Endothelial cell (in vitro differentiated cells): ENCODE results near the gene EML4. TPM values are rescaled to one million over a fixed set of nuclear protein-coding genes. Genes with fewer than 3 reads are reported as not detected.

ENCODE experiments used
- DNase-seq: peaks from one replicate; pipeline ENCODE4 v3.0.0; 2021; ENCODE audit warnings: low spot score
- H3K27ac Mint-ChIP-seq: one replicate; pipeline ENCODE4 v1.8.0; 2021; ENCODE audit warnings: mixed read lengths, inconsistent platforms; ENCODE audit not compliant: unreplicated experiment
- H3K27me3 Mint-ChIP-seq: one replicate; pipeline ENCODE4 v1.8.0; 2021; ENCODE audit warnings: mild to moderate bottlenecking, moderate library complexity, mixed read lengths, inconsistent platforms; ENCODE audit not compliant: unreplicated experiment
- H3K36me3 Mint-ChIP-seq: one replicate; pipeline ENCODE4 v1.8.0; 2021; ENCODE audit warnings: mild to moderate bottlenecking, low read depth, mixed read lengths, inconsistent platforms; ENCODE audit not compliant: unreplicated experiment
- H3K4me1 Mint-ChIP-seq: one replicate; pipeline ENCODE4 v1.8.0; 2021; ENCODE audit warnings: mild to moderate bottlenecking, mixed read lengths, inconsistent platforms; ENCODE audit not compliant: unreplicated experiment
- H3K4me3 Mint-ChIP-seq: one replicate; pipeline ENCODE4 v1.8.0; 2021; ENCODE audit warnings: mild to moderate bottlenecking, mixed read lengths, inconsistent platforms; ENCODE audit not compliant: unreplicated experiment
- H3K9me3 Mint-ChIP-seq: one replicate; pipeline ENCODE4 v1.8.0; 2021; ENCODE audit warnings: mixed read lengths, inconsistent platforms; ENCODE audit not compliant: unreplicated experiment
- CTCF ChIP-seq: fragments of 200-600 bp; sonication (generic); IDR thresholded peaks from one replicate; pipeline ENCODE4 v1.5.0; 2021; ENCODE audit warnings: antibody characterized with exemption; ENCODE audit not compliant: unreplicated experiment
- total RNA-seq: library from RNA; stranded (reverse); fragmentation: NEBNext Ultra II Directional; extraction: Animal tissue kit (Norgen Biotek cat#: 25700); gene quantifications from one replicate; pipeline ENCODE4 v1.2.1, GENCODE V29; 2021; ENCODE audit not compliant: unreplicated experiment

The EML4 gene
- total RNA-seq, 1 donor from 2014 or later: 49.7 TPM

- no peak for TF ChIP-seq CTCF
- H3K36me3 Mint-ChIP-seq: no peaks in the 10 kb centered on the region
- H3K9me3 Mint-ChIP-seq: no peaks in the 10 kb centered on the region
- no peak overlapping the region for H3K27ac Mint-ChIP-seq
- peaks cover 1% of the 10 kb centered on the region for H3K27me3 Mint-ChIP-seq
- no peak for DNase-seq
- peaks cover 6% of the 10 kb centered on the region for H3K4me1 Mint-ChIP-seq
- H3K4me3 Mint-ChIP-seq: no peak overlapping the region
These were observed 23.8 kb downstream of the EML4 start for GRCh38 chr2:42192652-42193566.

DNA sequence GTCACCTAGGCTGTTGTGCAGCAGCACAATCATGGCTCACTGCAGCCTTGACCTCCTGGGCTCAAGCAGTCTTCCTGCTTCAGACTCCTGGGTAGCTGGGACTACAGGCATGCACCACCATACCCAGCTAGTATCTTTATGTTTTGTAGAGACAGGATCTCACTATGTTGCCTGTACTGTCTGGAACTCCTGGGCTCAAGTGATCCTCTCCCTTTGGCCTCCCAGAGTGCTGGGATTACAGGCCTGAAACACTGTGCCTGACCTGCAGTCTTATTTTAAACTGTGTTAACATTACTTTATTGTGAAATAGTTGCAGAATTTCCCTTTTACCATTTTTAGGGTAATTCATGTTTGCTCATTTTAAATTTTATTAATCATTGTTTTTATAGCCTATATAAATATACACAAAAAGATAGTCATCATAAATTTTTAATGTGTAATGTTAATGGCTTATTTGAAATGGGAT, 24.6 kb downstream of the EML4 start:
- Mint-ChIP-seq H3K27ac (no peak overlapping the region), H3K27me3 (peaks cover 1% of the 10 kb centered on the region), H3K4me3 (no peak overlapping the region), H3K9me3 (no peaks in the 10 kb centered on the region), H3K4me1 (peaks cover 6% of the 10 kb centered on the region), H3K36me3 (no peaks in the 10 kb centered on the region)
- no peak for DNase-seq
- TF ChIP-seq CTCF: no peak

DNA sequence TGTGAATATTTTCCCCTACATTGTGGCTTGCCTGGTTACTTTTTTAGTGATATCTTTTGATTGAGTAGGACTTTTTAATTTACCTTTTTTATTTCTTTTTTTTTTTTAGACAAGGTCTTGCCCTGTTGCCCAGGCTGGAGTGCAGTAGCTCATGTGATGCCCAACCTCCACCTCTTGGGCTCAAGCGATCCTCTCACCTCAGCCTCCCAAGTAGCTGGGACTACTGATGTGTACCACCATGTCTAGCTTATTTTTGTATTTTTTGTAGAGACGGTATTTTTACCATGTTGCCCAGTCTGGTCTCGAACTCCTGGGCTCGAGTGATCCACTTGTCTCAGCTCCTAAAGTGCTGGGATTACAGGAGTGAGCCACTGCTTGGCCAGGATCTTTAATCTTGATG, 25.3 kb downstream of the EML4 start:
- no peak overlapping the region for H3K4me3 Mint-ChIP-seq
- peaks cover 3% of the 10 kb centered on the region for H3K27me3 Mint-ChIP-seq
- H3K27ac Mint-ChIP-seq: no peak overlapping the region
- H3K36me3 Mint-ChIP-seq: no peaks in the 10 kb centered on the region
- H3K9me3 Mint-ChIP-seq: no peaks in the 10 kb centered on the region
- TF ChIP-seq CTCF: no peak
- H3K4me1 Mint-ChIP-seq: peaks cover 6% of the 10 kb centered on the region
- no peak for DNase-seq

DNA sequence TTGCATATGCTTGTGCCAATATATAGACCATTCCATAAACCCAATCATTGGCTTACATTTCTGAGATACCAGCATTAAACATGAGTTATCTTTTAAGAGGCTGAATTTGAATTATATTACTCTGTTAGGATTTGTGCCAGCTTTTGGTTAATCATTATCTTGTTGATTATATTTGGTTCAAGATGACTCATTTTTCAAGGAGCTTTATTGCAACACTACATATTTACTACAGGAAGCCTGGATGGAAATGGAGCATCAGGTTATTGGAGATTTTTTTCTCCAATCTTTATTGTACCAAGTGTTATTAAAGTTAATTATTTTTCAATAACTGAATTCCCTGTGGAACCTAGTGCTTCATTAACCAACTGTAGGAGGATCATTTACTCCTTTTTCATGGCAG, 26.4 kb downstream of the EML4 start:
- Mint-ChIP-seq H3K36me3 (no peaks in the 10 kb centered on the region), H3K27ac (no peak overlapping the region), H3K27me3 (peaks cover 5% of the 10 kb centered on the region), H3K4me1 (peaks cover 10% of the 10 kb centered on the region), H3K4me3 (no peak overlapping the region), H3K9me3 (no peaks in the 10 kb centered on the region)
- no peak for DNase-seq
- TF ChIP-seq CTCF: no peak

GRCh38 chr2:42196070-42196402, 26.9 kb downstream of the EML4 start:
- Mint-ChIP-seq H3K4me3 (no peak overlapping the region), H3K27ac (no peak overlapping the region), H3K9me3 (no peaks in the 10 kb centered on the region), H3K36me3 (no peaks in the 10 kb centered on the region), H3K4me1 (peaks cover 14% of the 10 kb centered on the region), H3K27me3 (peaks cover 5% of the 10 kb centered on the region)
- DNase-seq: no peak
- no peak for TF ChIP-seq CTCF
